Measurements from ENCODE around the gene FMC1. TPM values are rescaled to one million over a fixed set of nuclear protein-coding genes. Genes with fewer than 3 reads are reported as not detected.

The FMC1 gene
- total RNA-seq, 2 experiments from 2014 or later, result 0.89 to 1.2 TPM

- no peak overlapping the region for H3K27ac Mint-ChIP-seq
- no peaks in the 10 kb centered on the region for H3K9me3 Mint-ChIP-seq
- no peaks in the 10 kb centered on the region for H3K27me3 ChIP-seq (ENCODE audit: control insufficient read depth in 1 of 2, insufficient read depth in 2 of 2, low read length in 2 of 2)
- ATAC-seq (ENCODE audit: poor library complexity) (no peak), DNase-seq (no peak)
- H3K4me1 ChIP-seq (ENCODE audit: insufficient read depth, low read length), result peaks cover 13% of the 10 kb centered on the region
- H3K27me3 Mint-ChIP-seq, result no peaks in the 10 kb centered on the region
- no peak overlapping the region for H3K4me3 ChIP-seq (ENCODE audit: low read length)
- ChIA-PET CTCF (interaction anchor here (1.0 kb wide), 1 partner anchor 45 kb away, joined by 3 read pairs; no protein-coding TSS in a partner anchor), POLR2A (no interaction called here)
- no peak for TF ChIP-seq CTCF (IDR thresholded peaks at IDR 0.05)
- H3K36me3 ChIP-seq (ENCODE audit: insufficient read depth, low read length), result peaks cover 62% of the 10 kb centered on the region
- H3K36me3 Mint-ChIP-seq (ENCODE audit: low read depth), result peaks cover 67% of the 10 kb centered on the region
- no peak overlapping the region for H3K4me3 Mint-ChIP-seq
- no peak overlapping the region for H3K27ac ChIP-seq (ENCODE audit: low read depth in 1 of 2, low read length in 2 of 2)
- H3K4me1 Mint-ChIP-seq (ENCODE audit: low read depth), result peaks cover 41% of the 10 kb centered on the region
- no peaks in the 10 kb centered on the region for H3K9me3 ChIP-seq (ENCODE audit: control insufficient read depth in 1 of 2, insufficient read depth in 1 of 2, low read length in 2 of 2)
- intact Hi-C loops (cut with DNase I, micrococcal nuclease), result no loop called here
These were observed 48.0 kb downstream of the FMC1 start for GRCh38 chr7:139389091-139389490.

- Histone ChIP-seq H3K27ac (ENCODE audit: low read depth in 1 of 2, low read length in 2 of 2) (no peak overlapping the region), H3K36me3 (ENCODE audit: insufficient read depth, low read length) (peaks cover 55% of the 10 kb centered on the region), H3K27me3 (ENCODE audit: control insufficient read depth in 1 of 2, insufficient read depth in 2 of 2, low read length in 2 of 2) (no peaks in the 10 kb centered on the region), H3K4me1 (ENCODE audit: insufficient read depth, low read length) (peaks cover 15% of the 10 kb centered on the region), H3K4me3 (ENCODE audit: low read length) (no peak overlapping the region), H3K9me3 (ENCODE audit: control insufficient read depth in 1 of 2, insufficient read depth in 1 of 2, low read length in 2 of 2) (no peaks in the 10 kb centered on the region)
- H3K4me3 Mint-ChIP-seq, result no peak overlapping the region
- peaks cover 48% of the 10 kb centered on the region for H3K4me1 Mint-ChIP-seq (ENCODE audit: low read depth)
- H3K27me3 Mint-ChIP-seq, result no peaks in the 10 kb centered on the region
- DNase-seq (no peak), ATAC-seq (ENCODE audit: poor library complexity) (no peak)
- peaks cover 67% of the 10 kb centered on the region for H3K36me3 Mint-ChIP-seq (ENCODE audit: low read depth)
- ChIA-PET CTCF (no interaction called here), POLR2A (interaction anchor here (0.9 kb wide), 1 partner anchor 30 kb away, joined by 3 read pairs; the partner anchor contains the start of gene LUC7L2)
- no peak overlapping the region for H3K27ac Mint-ChIP-seq
- intact Hi-C loops (cut with DNase I, micrococcal nuclease), result loop anchor here in 1 of 2 experiments (5.0 kb wide), 1 partner anchor 32 kb away; the partner anchor contains the start of gene LUC7L2
- no peaks in the 10 kb centered on the region for H3K9me3 Mint-ChIP-seq
- no peak for TF ChIP-seq CTCF (IDR thresholded peaks at IDR 0.05)
These were observed 48.6 kb downstream of the FMC1 start for GRCh38 chr7:139389774-139390173.

- H3K27me3 ChIP-seq (ENCODE audit: control insufficient read depth in 1 of 2, insufficient read depth in 2 of 2, low read length in 2 of 2), result no peaks in the 10 kb centered on the region
- peaks cover 57% of the 10 kb centered on the region for H3K36me3 ChIP-seq (ENCODE audit: insufficient read depth, low read length)
- H3K27ac Mint-ChIP-seq, result peak overlapping the region; percentile 35
- peaks cover 65% of the 10 kb centered on the region for H3K36me3 Mint-ChIP-seq (ENCODE audit: low read depth)
- H3K9me3 ChIP-seq (ENCODE audit: control insufficient read depth in 1 of 2, insufficient read depth in 1 of 2, low read length in 2 of 2), result no peaks in the 10 kb centered on the region
- peaks cover 21% of the 10 kb centered on the region for H3K4me1 ChIP-seq (ENCODE audit: insufficient read depth, low read length)
- intact Hi-C loops (cut with DNase I, micrococcal nuclease), result loop anchor here in 1 of 2 experiments (5.0 kb wide), 1 partner anchor 36 kb away; the partner anchor contains the start of gene LUC7L2
- ATAC-seq (ENCODE audit: poor library complexity), result no peak
- ChIA-PET POLR2A (interaction anchor here (2.3 kb wide), 1 partner anchor 34 kb away, joined by 17 read pairs; the partner anchor contains the start of gene LUC7L2), CTCF (interaction anchor here (1.0 kb wide), 1 partner anchor 55 kb away, joined by 5 read pairs; no protein-coding TSS in a partner anchor)
- no peak for TF ChIP-seq CTCF (IDR thresholded peaks at IDR 0.05)
- DNase-seq, result no peak
- peak overlapping the region in 1 of 2 donors; percentile 4 for H3K27ac ChIP-seq (ENCODE audit: low read depth in 1 of 2, low read length in 2 of 2)
- no peak overlapping the region for H3K4me3 Mint-ChIP-seq
- no peaks in the 10 kb centered on the region for H3K9me3 Mint-ChIP-seq
- no peak overlapping the region for H3K4me3 ChIP-seq (ENCODE audit: low read length)
- no peaks in the 10 kb centered on the region for H3K27me3 Mint-ChIP-seq
- peaks cover 62% of the 10 kb centered on the region for H3K4me1 Mint-ChIP-seq (ENCODE audit: low read depth)
These were observed 52.6 kb downstream of the FMC1 start for GRCh38 chr7:139393621-139394211.

All from CD4-positive, alpha-beta T cell (primary cell).